ENCODE measurements around the gene SLC16A10.

Gene SLC16A10

GRCh38 chr6:111259089-111259831, 172.0 kb downstream of the SLC16A10 start:
- DNase-seq (ENCODE audit: low read depth), result peak; percentile 100
- peak overlapping the region; percentile 77 for H3K4me3 ChIP-seq (replicated peaks; ENCODE audit: low read depth, low read length)
- TF ChIP-seq CTCF (IDR thresholded peaks at IDR 0.05; ENCODE audit: low read length, missing control alignments), result peak; percentile 93

GRCh38 chr6:111260570-111261298, 173.4 kb downstream of the SLC16A10 start:
- no peak for TF ChIP-seq CTCF (IDR thresholded peaks at IDR 0.05; ENCODE audit: low read length, missing control alignments)
- H3K4me3 ChIP-seq (replicated peaks; ENCODE audit: low read depth, low read length), result peak overlapping the region; percentile 13
- DNase-seq (ENCODE audit: low read depth), result no peak

GRCh38 chr6:111263837-111264236, 176.5 kb downstream of the SLC16A10 start:
- no peak overlapping the region for H3K4me3 ChIP-seq (replicated peaks; ENCODE audit: low read depth, low read length)
- DNase-seq (ENCODE audit: low read depth), result peak; percentile 56
- TF ChIP-seq CTCF (IDR thresholded peaks at IDR 0.05; ENCODE audit: low read length, missing control alignments), result no peak

- TF ChIP-seq CTCF (IDR thresholded peaks at IDR 0.05; ENCODE audit: low read length, missing control alignments), result no peak
- DNase-seq (ENCODE audit: low read depth), result peak; percentile 19
- no peak overlapping the region for H3K4me3 ChIP-seq (replicated peaks; ENCODE audit: low read depth, low read length)
These were observed 178.5 kb downstream of the SLC16A10 start for GRCh38 chr6:111265842-111266241.

- TF ChIP-seq CTCF (IDR thresholded peaks at IDR 0.05; ENCODE audit: low read length, missing control alignments), result no peak
- no peak for DNase-seq (ENCODE audit: low read depth)
- H3K4me3 ChIP-seq (replicated peaks; ENCODE audit: low read depth, low read length), result no peak overlapping the region
These were observed 179.0 kb downstream of the SLC16A10 start for GRCh38 chr6:111266276-111266675.

GRCh38 chr6:111267764-111268333, 180.5 kb downstream of the SLC16A10 start:
- no peak for DNase-seq (ENCODE audit: low read depth)
- H3K4me3 ChIP-seq (replicated peaks; ENCODE audit: low read depth, low read length), result no peak overlapping the region
- TF ChIP-seq CTCF (IDR thresholded peaks at IDR 0.05; ENCODE audit: low read length, missing control alignments), result no peak
